ENCODE results near the gene RASAL3. TPM values are rescaled to one million over a fixed set of nuclear protein-coding genes. Genes with fewer than 3 reads are reported as not detected.

The RASAL3 gene
- polyA plus RNA-seq, 2 of the 4 experiments (the other 2 are of a cell fraction), result not detected

DNA sequence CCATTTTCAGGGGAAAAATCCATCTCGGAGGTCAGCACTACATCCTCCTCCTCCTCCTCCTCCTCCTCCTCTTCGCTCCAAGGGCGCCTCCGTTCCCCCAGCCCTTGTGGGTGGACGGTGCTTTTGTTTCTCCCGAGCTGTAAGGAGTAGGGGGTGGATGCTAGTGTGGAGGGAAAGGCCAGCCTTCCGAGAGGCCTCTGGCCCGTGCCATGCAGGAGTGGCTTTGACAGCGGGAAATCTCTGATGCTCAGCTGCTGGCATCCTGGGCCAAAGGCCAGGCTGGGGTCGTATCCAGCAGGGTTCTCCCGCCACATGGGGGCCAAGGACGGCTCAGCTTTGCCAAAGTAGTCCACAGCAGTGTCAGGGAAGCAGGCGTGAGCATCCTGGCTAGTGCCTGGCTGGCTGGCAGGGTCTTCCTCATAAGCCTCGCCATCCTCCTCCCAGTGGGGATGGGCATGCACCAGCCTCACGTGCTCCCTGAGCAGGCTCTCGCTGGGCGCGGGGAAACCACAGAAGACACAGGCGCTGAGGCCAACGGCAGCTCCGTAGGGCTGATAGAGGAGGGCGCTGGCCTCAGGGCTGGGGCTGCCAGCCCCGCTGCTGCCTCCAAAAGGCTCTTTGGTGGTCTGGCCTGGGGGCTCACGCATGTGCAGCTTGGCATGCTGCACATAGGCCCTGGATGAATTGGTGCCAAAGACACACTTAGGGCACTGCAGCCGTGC is 25.1 kb downstream of the RASAL3 start (continued):
- no peak for TF ChIP-seq MAFK (IDR thresholded peaks at IDR 0.05; ENCODE audit: partially characterized antibody)
- TF ChIP-seq ZC3H11A (IDR thresholded peaks at IDR 0.05), result no peak
- TF ChIP-seq CBX8 (IDR thresholded peaks at IDR 0.05), result no peak
- no peak for TF ChIP-seq MYC (IDR thresholded peaks at IDR 0.05; ENCODE audit: borderline replicate concordance, low read length)

GRCh38 chr19:15438577-15438976 is 25.8 kb downstream of the RASAL3 start:
- Histone ChIP-seq H3K9me3 (no peaks in the 10 kb centered on the region), H3K4me1 (no peaks in the 10 kb centered on the region), H3K27ac (no peak overlapping the region), H3K4me2 (no peak overlapping the region), H3K4me3 (no peak overlapping the region)
- ATAC-seq (no peak), FAIRE-seq (no peak), DNase-seq (ENCODE audit: low read depth in 1 of 2, low spot score in 1 of 2) (no peak)
- CTCF ChIA-PET, result interaction anchor here (1.5 kb wide), 1 partner anchor 19 kb away, joined by 4 read pairs; the partner anchor contains the start of gene AKAP8L
- TF ChIP-seq BCL3 (IDR thresholded peaks at IDR 0.05) (no peak), HOXA7 (CRISPR knock-in tag; IDR thresholded peaks at IDR 0.05) (no peak), FOSB (CRISPR knock-in tag; IDR thresholded peaks at IDR 0.05) (no peak), RARB (CRISPR knock-in tag; IDR thresholded peaks at IDR 0.05) (no peak), RAD21 (conservative IDR thresholded peaks at IDR 0.05 in 1 of 2, IDR thresholded peaks at IDR 0.05 in 1 of 2) (no peak), CBX8 (IDR thresholded peaks at IDR 0.05) (no peak), KDM1A (IDR thresholded peaks at IDR 0.05; ENCODE audit: low read depth) (no peak), HOXB13 (CRISPR knock-in tag; IDR thresholded peaks at IDR 0.05; ENCODE audit: low read depth) (no peak), KDM5A (IDR thresholded peaks at IDR 0.05) (no peak), EHMT2 (IDR thresholded peaks at IDR 0.05; ENCODE audit: low read depth) (no peak), MAX (IDR thresholded peaks at IDR 0.05) (no peak), MAZ (IDR thresholded peaks at IDR 0.05; ENCODE audit: borderline replicate concordance, low read depth, low read length) (no peak)
- 88% methylated on average over 6 of the region's 27 CpGs for WGBS (ENCODE audit: missing lambda C conversion rate)
- POLR2A ChIA-PET, result no interaction called here

GRCh38 chr19:15438124-15438496 is 26.2 kb downstream of the RASAL3 start:
- ATAC-seq, result no peak
- H3K4me3 ChIP-seq, result no peak overlapping the region
- 69% methylated on average over 2 of the region's 2 CpGs for WGBS (ENCODE audit: missing lambda C conversion rate)
- ChIA-PET POLR2A (no interaction called here), CTCF (interaction anchor here (1.9 kb wide), 1 partner anchor 119 kb away, joined by 7 read pairs; no protein-coding TSS in a partner anchor)
- FAIRE-seq, result no peak
- H3K9me3 ChIP-seq, result no peaks in the 10 kb centered on the region
- TF ChIP-seq, protein P1, sequence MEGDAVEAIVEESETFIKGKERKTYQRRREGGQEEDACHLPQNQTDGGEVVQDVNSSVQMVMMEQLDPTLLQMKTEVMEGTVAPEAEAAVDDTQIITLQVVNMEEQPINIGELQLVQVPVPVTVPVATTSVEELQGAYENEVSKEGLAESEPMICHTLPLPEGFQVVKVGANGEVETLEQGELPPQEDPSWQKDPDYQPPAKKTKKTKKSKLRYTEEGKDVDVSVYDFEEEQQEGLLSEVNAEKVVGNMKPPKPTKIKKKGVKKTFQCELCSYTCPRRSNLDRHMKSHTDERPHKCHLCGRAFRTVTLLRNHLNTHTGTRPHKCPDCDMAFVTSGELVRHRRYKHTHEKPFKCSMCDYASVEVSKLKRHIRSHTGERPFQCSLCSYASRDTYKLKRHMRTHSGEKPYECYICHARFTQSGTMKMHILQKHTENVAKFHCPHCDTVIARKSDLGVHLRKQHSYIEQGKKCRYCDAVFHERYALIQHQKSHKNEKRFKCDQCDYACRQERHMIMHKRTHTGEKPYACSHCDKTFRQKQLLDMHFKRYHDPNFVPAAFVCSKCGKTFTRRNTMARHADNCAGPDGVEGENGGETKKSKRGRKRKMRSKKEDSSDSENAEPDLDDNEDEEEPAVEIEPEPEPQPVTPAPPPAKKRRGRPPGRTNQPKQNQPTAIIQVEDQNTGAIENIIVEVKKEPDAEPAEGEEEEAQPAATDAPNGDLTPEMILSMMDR (IDR thresholded peaks at IDR 0.05), result no peak
- no peak for TF ChIP-seq CEBPB (IDR thresholded peaks at IDR 0.05)
- TF ChIP-seq MAZ (IDR thresholded peaks at IDR 0.05; ENCODE audit: borderline replicate concordance, low read depth, low read length), result no peak
- no peak for TF ChIP-seq CBX2 (IDR thresholded peaks at IDR 0.05; ENCODE audit: borderline replicate concordance, low read depth)
- TF ChIP-seq ESRRA (IDR thresholded peaks at IDR 0.05; ENCODE audit: borderline replicate concordance, low read length), result no peak
- no peak for TF ChIP-seq NFE2L2 (conservative IDR thresholded peaks at IDR 0.05; ENCODE audit: low read length)
- no peak for TF ChIP-seq JUNB (IDR thresholded peaks at IDR 0.05)
- H3K4me1 ChIP-seq, result 0 out of 3 replicates have a peak, but pooled peaks cover 3% of the 10 kb centered on the region
- H3K4me2 ChIP-seq, result no peak overlapping the region
- DNase-seq (ENCODE audit: low read depth in 1 of 2, low spot score in 1 of 2), result no peak
- H3K27ac ChIP-seq, result no peak overlapping the region
